HG03442 (cell line): ENCODE measurements around the gene ZNF491.
"Not testable (repeated sequence)": the region's sequence is repeated elsewhere in the genome, so short reads cannot be mapped to it uniquely, and the experiment has no call there.

Experiments used
- ATAC-seq: cut with Tn5 transposase; IDR thresholded peaks from one replicate; pipeline ENCODE4 v1.9.1; 2021; ENCODE audit warnings: mild to moderate bottlenecking, moderate library complexity; ENCODE audit not compliant: unreplicated experiment

ZNF491 gene

GRCh38 chr19:11798391-11799330, at the start of gene ZNF491:
ZNF491 (plus strand) TSS chr19:11798523; CDS start chr19:11805954, 7,431 bp downstream.
- ATAC-seq: peak; percentile 87

- no peak for ATAC-seq
These were observed 48.6 kb upstream of the ZNF491 start for GRCh38 chr19:11749751-11750150.

GRCh38 chr19:11752244-11752736, 46.0 kb upstream of the ZNF491 start:
- no peak for ATAC-seq

- ATAC-seq: no peak
These were observed 43.7 kb upstream of the ZNF491 start for GRCh38 chr19:11754663-11755062.

GRCh38 chr19:11756965-11757364, 41.4 kb upstream of the ZNF491 start:
- no peak for ATAC-seq

- no peak for ATAC-seq
These were observed 38.5 kb upstream of the ZNF491 start for GRCh38 chr19:11759805-11760204.

GRCh38 chr19:11763117-11763516, 35.2 kb upstream of the ZNF491 start:
- ATAC-seq: no peak

- ATAC-seq: no peak
These were observed 34.7 kb upstream of the ZNF491 start for GRCh38 chr19:11763611-11764010.

- peak; percentile 91 for ATAC-seq
These were observed 31.4 kb upstream of the ZNF491 start, which contains the start of gene ZNF441 for GRCh38 chr19:11766597-11767591. ZNF441 (plus strand) TSS chr19:11767000; CDS start chr19:11767194, 194 bp downstream.

GRCh38 chr19:11767633-11768133, 30.6 kb upstream of the ZNF491 start:
- ATAC-seq: peak; percentile 12

- ATAC-seq: no peak
These were observed 28.3 kb upstream of the ZNF491 start for GRCh38 chr19:11769995-11770394.

GRCh38 chr19:11771520-11771919, 26.8 kb upstream of the ZNF491 start:
- ATAC-seq: not testable (repeated sequence)

GRCh38 chr19:11776669-11777068, 21.7 kb upstream of the ZNF491 start:
- ATAC-seq: not testable (repeated sequence)

GRCh38 chr19:11780431-11781020, 17.8 kb upstream of the ZNF491 start:
- no peak for ATAC-seq

- ATAC-seq: no peak
These were observed 16.8 kb upstream of the ZNF491 start for GRCh38 chr19:11781295-11782057.

GRCh38 chr19:11783767-11784166, 14.6 kb upstream of the ZNF491 start:
- no peak for ATAC-seq

- ATAC-seq: no peak
These were observed 14.0 kb upstream of the ZNF491 start for GRCh38 chr19:11784356-11784755.

- no peak for ATAC-seq
These were observed 10.8 kb upstream of the ZNF491 start for GRCh38 chr19:11787536-11787935.

- no peak for ATAC-seq
These were observed 5.4 kb upstream of the ZNF491 start for GRCh38 chr19:11792942-11793341.

GRCh38 chr19:11797491-11797890, 832 bp upstream of the ZNF491 start:
- ATAC-seq: peak; percentile 47
